Fibroblast of lung (primary cell): ENCODE results near the gene DAND5. TPM values are rescaled to one million over a fixed set of nuclear protein-coding genes. Genes with fewer than 3 reads are reported as not detected.

Source experiments
- DNase-seq, 2 donors: peaks; one replicate each; pipeline versions ENCODE4 v3.0.0 to v3.0.0-alpha.2; 2010; ENCODE audit warnings: low read depth in 2 of 2
- H2AFZ ChIP-seq: 2 replicates; pipeline ENCODE4 v1.5.1; 2012; ENCODE audit warnings: low read length, control low read depth, inconsistent platforms
- H3K27ac ChIP-seq: 2 replicates; pipeline ENCODE4 v1.5.1; 2011; ENCODE audit warnings: low read length, control low read depth; ENCODE audit not compliant: insufficient read depth
- H3K27me3 ChIP-seq: 2 replicates; pipeline ENCODE4 v1.5.1; 2011; ENCODE audit warnings: mild to moderate bottlenecking, low read length; ENCODE audit not compliant: control insufficient read depth, insufficient read depth
- H3K36me3 ChIP-seq: 2 replicates; pipeline ENCODE4 v1.5.1; 2011; ENCODE audit warnings: low read length; ENCODE audit not compliant: control insufficient read depth, insufficient read depth
- H3K4me1 ChIP-seq: 2 replicates; pipeline ENCODE4 v1.5.1; 2011; ENCODE audit warnings: low read length; ENCODE audit not compliant: control insufficient read depth, insufficient read depth; ENCODE audit errors: extremely low read depth
- H3K4me2 ChIP-seq: 2 replicates; pipeline ENCODE4 v1.5.1; 2011; ENCODE audit warnings: low read length, control low read depth; ENCODE audit not compliant: insufficient read depth; ENCODE audit errors: extremely low read depth
- H3K4me3 ChIP-seq, 4 experiments: fragments of 200-600 bp in 1 of 4; sonication (generic) in 1 of 4; replicated peaks in 1 of 4; 2 replicates each; pipeline ENCODE4 v1.5.1; 2011 to 2016; ENCODE audit warnings: low read length in 4 of 4, low read depth in 3 of 4, mild to moderate bottlenecking in 3 of 4, control low read depth in 2 of 4, inconsistent platforms in 1 of 4, mixed read lengths in 1 of 4; ENCODE audit not compliant: insufficient read depth in 1 of 4; ENCODE audit errors: control extremely low read depth in 1 of 4
- H3K79me2 ChIP-seq: 2 replicates; pipeline ENCODE4 v1.5.1; 2012; ENCODE audit warnings: mild to moderate bottlenecking, low read length, inconsistent platforms; ENCODE audit not compliant: control insufficient read depth, insufficient read depth
- H3K9ac ChIP-seq: 2 replicates; pipeline ENCODE4 v1.5.1; 2011; ENCODE audit warnings: mild to moderate bottlenecking, low read length, control low read depth; ENCODE audit not compliant: insufficient read depth
- H3K9me3 ChIP-seq: 2 replicates; pipeline ENCODE4 v1.5.1; 2012; ENCODE audit warnings: low read depth, low read length; ENCODE audit not compliant: control insufficient read depth, insufficient read depth
- H4K20me1 ChIP-seq: 2 replicates; pipeline ENCODE4 v1.5.1; 2011; ENCODE audit warnings: low read length; ENCODE audit not compliant: control insufficient read depth, insufficient read depth; ENCODE audit errors: extremely low read depth
- EZH2 ChIP-seq: IDR thresholded peaks from 2 replicates; pipeline ENCODE4 v1.5.1; 2012; ENCODE audit warnings: low read length, control low read depth, mild to moderate bottlenecking; ENCODE audit errors: missing control alignments
- polyA plus RNA-seq, 2 donors: library from polyadenylated mRNA; depleted of rRNA in 1 of 2; stranded (reverse) in 1 of 2; unstranded in 1 of 2; fragments of >200 nt; gene quantifications; 2 replicates each; pipeline ENCODE4 v1.2.1, GENCODE V29; 2011 to 2012; ENCODE audit warnings: missing spikeins in 1 of 2
- total RNA-seq: library from RNA; depleted of rRNA; stranded (reverse); fragments of >200 nt; gene quantifications from 2 replicates; pipeline ENCODE4 v1.2.1, GENCODE V29; 2014
- TF ChIP-seq, protein P1 (sequence below), 2 donors: IDR thresholded peaks in 1 of 2; conservative IDR thresholded peaks in 1 of 2; 1 replicate in 1 of 2; 2 replicates in 1 of 2; pipeline ENCODE4 v1.5.1; 2011 to 2012; ENCODE audit warnings: low read length in 2 of 2, control low read depth in 1 of 2, inconsistent platforms in 1 of 2, low read depth in 1 of 2, mild to moderate bottlenecking in 1 of 2

DAND5 gene
- total and polyA plus RNA-seq, 2 donors (not counting 1 experiment from before 2014, with no cell fraction given): 0.03 TPM; not detected in 1

DNA sequence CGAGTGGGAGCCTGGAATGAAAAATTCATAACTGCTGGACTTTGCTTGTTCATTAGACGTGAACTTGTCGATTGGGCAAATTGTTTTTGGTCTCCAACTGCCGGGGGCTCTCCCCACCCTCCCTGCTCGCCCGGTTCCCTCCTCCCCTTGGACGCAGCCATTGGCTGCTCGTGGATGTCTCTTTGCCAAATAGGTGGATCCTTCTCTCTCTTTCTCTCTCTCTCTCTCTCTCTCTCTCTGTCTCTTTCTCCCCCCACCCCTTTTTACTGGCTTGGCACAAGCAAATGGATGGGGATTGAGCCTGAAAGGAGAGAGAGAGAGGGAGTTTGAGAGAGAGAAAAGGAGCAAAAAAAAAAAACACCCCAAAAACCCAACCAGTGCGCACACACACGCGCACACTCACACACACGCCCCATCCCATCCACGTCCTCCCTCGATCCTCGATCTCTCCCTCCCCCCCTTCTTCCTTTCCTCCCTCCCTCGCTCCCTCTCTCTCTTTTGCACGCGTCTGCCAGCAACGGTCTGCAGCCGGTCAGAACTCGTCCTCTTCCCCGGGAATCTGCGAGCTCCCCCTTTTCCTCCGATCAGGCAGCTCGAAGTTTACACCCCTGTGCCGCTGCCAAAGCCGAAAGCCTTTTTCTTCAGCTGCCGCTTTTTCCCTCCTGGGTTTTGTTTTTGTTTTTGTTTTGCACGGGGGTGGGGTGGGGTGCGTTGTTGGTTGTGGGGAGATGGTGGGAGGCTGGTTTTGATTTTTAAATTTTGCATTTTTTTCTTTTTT, 53.7 kb downstream of the DAND5 start:
- no peak for TF ChIP-seq EZH2
- TF ChIP-seq, protein P1, sequence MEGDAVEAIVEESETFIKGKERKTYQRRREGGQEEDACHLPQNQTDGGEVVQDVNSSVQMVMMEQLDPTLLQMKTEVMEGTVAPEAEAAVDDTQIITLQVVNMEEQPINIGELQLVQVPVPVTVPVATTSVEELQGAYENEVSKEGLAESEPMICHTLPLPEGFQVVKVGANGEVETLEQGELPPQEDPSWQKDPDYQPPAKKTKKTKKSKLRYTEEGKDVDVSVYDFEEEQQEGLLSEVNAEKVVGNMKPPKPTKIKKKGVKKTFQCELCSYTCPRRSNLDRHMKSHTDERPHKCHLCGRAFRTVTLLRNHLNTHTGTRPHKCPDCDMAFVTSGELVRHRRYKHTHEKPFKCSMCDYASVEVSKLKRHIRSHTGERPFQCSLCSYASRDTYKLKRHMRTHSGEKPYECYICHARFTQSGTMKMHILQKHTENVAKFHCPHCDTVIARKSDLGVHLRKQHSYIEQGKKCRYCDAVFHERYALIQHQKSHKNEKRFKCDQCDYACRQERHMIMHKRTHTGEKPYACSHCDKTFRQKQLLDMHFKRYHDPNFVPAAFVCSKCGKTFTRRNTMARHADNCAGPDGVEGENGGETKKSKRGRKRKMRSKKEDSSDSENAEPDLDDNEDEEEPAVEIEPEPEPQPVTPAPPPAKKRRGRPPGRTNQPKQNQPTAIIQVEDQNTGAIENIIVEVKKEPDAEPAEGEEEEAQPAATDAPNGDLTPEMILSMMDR (conservative IDR thresholded peaks at IDR 0.05 in 1 of 2, IDR thresholded peaks at IDR 0.05 in 1 of 2; ENCODE audit: low read depth in 1 of 2, low read length in 2 of 2): no peak
- H3K27me3 ChIP-seq: no peaks in the 10 kb centered on the region
- peak; percentile 98 for DNase-seq
- H3K4me2 ChIP-seq: peak overlapping the region; percentile 98
- peaks cover 83% of the 10 kb centered on the region for H3K79me2 ChIP-seq
- H3K4me3 ChIP-seq: peak overlapping the region; percentile 42 to 87 (median 64)
- H3K36me3 ChIP-seq: no peaks in the 10 kb centered on the region
- peaks cover 29% of the 10 kb centered on the region for H3K4me1 ChIP-seq
- no peaks in the 10 kb centered on the region for H3K9me3 ChIP-seq
- H4K20me1 ChIP-seq: no peaks in the 10 kb centered on the region
- H2AFZ ChIP-seq: no peak overlapping the region
- H3K27ac ChIP-seq: peak overlapping the region; percentile 96
- peak overlapping the region; percentile 69 for H3K9ac ChIP-seq

DNA sequence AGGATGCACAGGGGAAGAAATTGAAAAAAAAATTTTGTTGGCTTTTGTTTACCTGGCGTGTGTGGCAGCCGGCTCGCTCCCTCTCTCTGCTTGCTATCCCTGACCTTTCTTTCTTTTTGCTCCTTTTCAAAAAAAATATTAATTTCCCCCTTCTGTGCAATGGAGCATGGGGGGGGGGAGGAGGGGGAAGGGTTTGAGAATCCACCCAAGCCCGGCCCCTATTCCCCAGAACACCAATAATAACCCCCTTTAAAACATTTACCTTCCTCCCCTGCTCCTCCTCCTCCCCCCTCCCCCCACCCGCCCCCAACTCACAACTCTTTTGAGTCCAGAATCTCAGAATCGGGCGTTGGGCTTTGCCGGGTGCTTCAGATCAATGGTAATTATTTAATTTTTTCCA, 54.3 kb downstream of the DAND5 start:
- H3K27ac ChIP-seq: peak overlapping the region; percentile 96
- H3K79me2 ChIP-seq: peaks cover 84% of the 10 kb centered on the region
- no peak overlapping the region for H2AFZ ChIP-seq
- no peaks in the 10 kb centered on the region for H3K9me3 ChIP-seq
- peak; percentile 53 to 57 for DNase-seq
- peak overlapping the region; percentile 60 for H3K9ac ChIP-seq
- no peaks in the 10 kb centered on the region for H3K27me3 ChIP-seq
- H3K4me2 ChIP-seq: peak overlapping the region; percentile 98
- peak overlapping the region; percentile 62 to 87 (median 73) for H3K4me3 ChIP-seq
- no peak for TF ChIP-seq EZH2
- TF ChIP-seq, protein P1 (conservative IDR thresholded peaks at IDR 0.05 in 1 of 2, IDR thresholded peaks at IDR 0.05 in 1 of 2; ENCODE audit: low read depth in 1 of 2, low read length in 2 of 2): no peak
- H4K20me1 ChIP-seq: no peaks in the 10 kb centered on the region
- peaks cover 4% of the 10 kb centered on the region for H3K36me3 ChIP-seq
- peaks cover 25% of the 10 kb centered on the region for H3K4me1 ChIP-seq

Other genes starting within 250 kb of the DAND5 start
- 28.2 and 36.0 TPM in 2 replicates for gene TNPO2, start 245.6 kb upstream of the DAND5 start, total RNA-seq
- 52.5 and 75.0 TPM in 2 replicates for gene TNPO2, start 245.6 kb upstream of the DAND5 start, polyA plus RNA-seq
- gene TRIR, start 234.9 kb upstream of the DAND5 start, total RNA-seq: 117 and 186 TPM in 2 replicates
- 155 and 199 TPM in 2 replicates for gene TRIR, start 234.9 kb upstream of the DAND5 start, polyA plus RNA-seq
- 94.1 and 95.3 TPM in 2 replicates for gene GET3, start 232.1 kb upstream of the DAND5 start, total RNA-seq
- gene GET3, start 232.1 kb upstream of the DAND5 start, polyA plus RNA-seq: 123 and 208 TPM in 2 replicates
- not detected in 2 replicates for gene BEST2, start 217.8 kb upstream of the DAND5 start, total RNA-seq
- gene BEST2, start 217.8 kb upstream of the DAND5 start, polyA plus RNA-seq: not detected in 2 replicates
- gene HOOK2, start 194.0 kb upstream of the DAND5 start, total RNA-seq: 16.4 and 26.6 TPM in 2 replicates
- 6.6 TPM in 2 replicates for gene HOOK2, start 194.0 kb upstream of the DAND5 start, polyA plus RNA-seq
- gene JUNB, start 178.1 kb upstream of the DAND5 start, total RNA-seq: 108 and 118 TPM in 2 replicates
- 20.2 and 93.3 TPM in 2 replicates for gene JUNB, start 178.1 kb upstream of the DAND5 start, polyA plus RNA-seq
- gene PRDX2, start 167.8 kb upstream of the DAND5 start, total RNA-seq: 166 and 228 TPM in 2 replicates
- gene PRDX2, start 167.8 kb upstream of the DAND5 start, polyA plus RNA-seq: 186 and 294 TPM in 2 replicates
- gene THSD8, start 167.5 kb upstream of the DAND5 start, total RNA-seq: 0.51 TPM in 1 of 2 replicates, not detected in the other
- 2.8 TPM in 1 of 2 replicates, not detected in the other for gene THSD8, start 167.5 kb upstream of the DAND5 start, polyA plus RNA-seq
- gene RNASEH2A, start 163.0 kb upstream of the DAND5 start, total RNA-seq: 3.1 and 8.9 TPM in 2 replicates
- 14.3 and 51.3 TPM in 2 replicates for gene RNASEH2A, start 163.0 kb upstream of the DAND5 start, polyA plus RNA-seq
- not detected in 2 replicates for gene RTBDN, start 135.0 kb upstream of the DAND5 start, total RNA-seq
- gene RTBDN, start 135.0 kb upstream of the DAND5 start, polyA plus RNA-seq: not detected in 2 replicates
- gene MAST1, start 131.1 kb upstream of the DAND5 start, total RNA-seq: 0.26 and 1.3 TPM in 2 replicates
- 0.20 and 0.30 TPM in 2 replicates for gene MAST1, start 131.1 kb upstream of the DAND5 start, polyA plus RNA-seq
- 23.4 and 26.6 TPM in 2 replicates for gene DNASE2, start 88.1 kb upstream of the DAND5 start, total RNA-seq
- 24.1 and 25.1 TPM in 2 replicates for gene DNASE2, start 88.1 kb upstream of the DAND5 start, polyA plus RNA-seq
- under 0.01 TPM in 1 of 2 replicates, not detected in the other for gene KLF1, start 82.4 kb upstream of the DAND5 start, total RNA-seq
- gene KLF1, start 82.4 kb upstream of the DAND5 start, polyA plus RNA-seq: not detected in 2 replicates
- gene GCDH, start 78.4 kb upstream of the DAND5 start, total RNA-seq: 11.8 and 18.0 TPM in 2 replicates
- gene GCDH, start 78.4 kb upstream of the DAND5 start, polyA plus RNA-seq: 10.3 and 15.5 TPM in 2 replicates
- gene SYCE2, start 50.3 kb upstream of the DAND5 start, total RNA-seq: not detected in 2 replicates
- 0.19 and 0.40 TPM in 2 replicates for gene SYCE2, start 50.3 kb upstream of the DAND5 start, polyA plus RNA-seq
- gene FARSA, start 35.9 kb upstream of the DAND5 start, total RNA-seq: 38.6 and 49.6 TPM in 2 replicates
- gene FARSA, start 35.9 kb upstream of the DAND5 start, polyA plus RNA-seq: 23.5 and 37.9 TPM in 2 replicates
- 839 and 1,447 TPM in 2 replicates for gene CALR, start 31.0 kb upstream of the DAND5 start, total RNA-seq
- gene CALR, start 31.0 kb upstream of the DAND5 start, polyA plus RNA-seq: 2,698 and 2,757 TPM in 2 replicates
- gene RAD23A, start 23.7 kb upstream of the DAND5 start, total RNA-seq: 51.1 and 72.2 TPM in 2 replicates
- 46.2 and 62.5 TPM in 2 replicates for gene RAD23A, start 23.7 kb upstream of the DAND5 start, polyA plus RNA-seq
- gene GADD45GIP1, start 12.4 kb upstream of the DAND5 start, total RNA-seq: 17.7 and 19.7 TPM in 2 replicates
- gene GADD45GIP1, start 12.4 kb upstream of the DAND5 start, polyA plus RNA-seq: 19.5 and 28.2 TPM in 2 replicates
- gene NFIX, start 25.9 kb downstream of the DAND5 start, total RNA-seq: 55.2 and 74.8 TPM in 2 replicates
- gene NFIX, start 25.9 kb downstream of the DAND5 start, polyA plus RNA-seq: 35.7 and 75.9 TPM in 2 replicates
- gene LYL1, start 133.3 kb downstream of the DAND5 start, total RNA-seq: under 0.01 and 1.2 TPM in 2 replicates
- 0.26 and 0.30 TPM in 2 replicates for gene LYL1, start 133.3 kb downstream of the DAND5 start, polyA plus RNA-seq
- gene TRMT1, start 147.2 kb downstream of the DAND5 start, total RNA-seq: 20.3 and 21.8 TPM in 2 replicates
- gene TRMT1, start 147.2 kb downstream of the DAND5 start, polyA plus RNA-seq: 12.2 and 17.9 TPM in 2 replicates
- 24.7 and 31.9 TPM in 2 replicates for gene NACC1, start 148.7 kb downstream of the DAND5 start, total RNA-seq
- gene NACC1, start 148.7 kb downstream of the DAND5 start, polyA plus RNA-seq: 33.5 and 64.7 TPM in 2 replicates
- 69.2 and 78.1 TPM in 2 replicates for gene STX10, start 180.8 kb downstream of the DAND5 start, total RNA-seq
- gene STX10, start 180.8 kb downstream of the DAND5 start, polyA plus RNA-seq: 48.9 and 54.3 TPM in 2 replicates
- 21.1 and 26.4 TPM in 2 replicates for gene IER2, start 180.8 kb downstream of the DAND5 start, total RNA-seq
- 16.5 and 99.6 TPM in 2 replicates for gene IER2, start 180.8 kb downstream of the DAND5 start, polyA plus RNA-seq